Naive thymus-derived CD4-positive, alpha-beta T cell (primary cell): ENCODE data around the gene FAF1. TPM values are rescaled to one million over a fixed set of nuclear protein-coding genes. Genes with fewer than 3 reads are reported as not detected.
"Not testable (repeated sequence)": the region's sequence is repeated elsewhere in the genome, so short reads cannot be mapped to it uniquely, and the experiment has no call there.

Experiments used
- ATAC-seq: fragments of 150-1000 bp; cut with Tn5 transposase; 2 replicates; pipeline ENCODE4 v1.10.0; 2021; ENCODE audit warnings: mild to moderate bottlenecking, moderate library complexity
- CTCF ChIA-PET: fragments of 350-600 bp; sonication (Branson Sonifier 250); formaldehyde crosslinking; loops from one replicate; lab custom pipeline; 2021; ENCODE audit warnings: antibody characterized with exemption; lab: Charles Lee
- POLR2A ChIA-PET: fragments of 350-600 bp; sonication (Branson Sonifier 250); formaldehyde crosslinking; loops from one replicate; lab custom pipeline; 2021; ENCODE audit warnings: antibody characterized with exemption, inconsistent platforms; lab: Charles Lee
- DNase-seq, 9 donors: peaks; one replicate each; pipeline versions ENCODE4 v3.0.0 to v3.0.0-alpha.2; 2020 to 2022; ENCODE audit warnings: mixed read lengths in 1 of 9
- H3K27ac ChIP-seq: one replicate; pipeline ENCODE4 v1.7.0; 2013; ENCODE audit warnings: mild to moderate bottlenecking, low read depth, low read length, moderate library complexity
- H3K27me3 ChIP-seq, 2 donors: one replicate each; pipeline ENCODE4 v1.7.0; 2013; ENCODE audit warnings: low read length in 2 of 2, mild to moderate bottlenecking in 2 of 2, moderate library complexity in 2 of 2; ENCODE audit not compliant: control insufficient read depth in 2 of 2, insufficient read depth in 2 of 2
- H3K36me3 ChIP-seq, 3 experiments: 1 replicate in 2 of 3; 2 replicates in 1 of 3; pipeline ENCODE4 v1.7.0; 2013; ENCODE audit warnings: low read length in 3 of 3, mild to moderate bottlenecking in 3 of 3, moderate library complexity in 1 of 3; ENCODE audit not compliant: insufficient read depth in 3 of 3, control insufficient read depth in 2 of 3
- H3K4me1 ChIP-seq, 2 donors: one replicate each; pipeline ENCODE4 v1.7.0; 2013; ENCODE audit warnings: low read length in 2 of 2, mild to moderate bottlenecking in 2 of 2, moderate library complexity in 1 of 2; ENCODE audit not compliant: control insufficient read depth in 2 of 2, insufficient read depth in 2 of 2
- H3K4me3 ChIP-seq: 2 replicates; pipeline ENCODE4 v1.7.0; 2013; ENCODE audit warnings: mild to moderate bottlenecking, low read length
- H3K9me3 ChIP-seq, 3 experiments: 1 replicate in 2 of 3; 2 replicates in 1 of 3; pipeline ENCODE4 v1.7.0; 2013; ENCODE audit warnings: low read length in 3 of 3; ENCODE audit not compliant: control insufficient read depth in 2 of 3
- H3K27ac Mint-ChIP-seq, 9 donors: one replicate each; pipeline ENCODE4 v1.8.0; 2020 to 2022; ENCODE audit warnings: mixed read lengths in 9 of 9, mild to moderate bottlenecking in 8 of 9, moderate library complexity in 5 of 9, inconsistent platforms in 2 of 9
- H3K27me3 Mint-ChIP-seq, 5 donors: one replicate each; pipeline ENCODE4 v1.8.0; 2021 to 2022; ENCODE audit warnings: mixed read lengths in 5 of 5, mild to moderate bottlenecking in 1 of 5
- H3K36me3 Mint-ChIP-seq, 5 donors: one replicate each; pipeline ENCODE4 v1.8.0; 2020 to 2022; ENCODE audit warnings: mixed read lengths in 5 of 5, mild to moderate bottlenecking in 3 of 5, inconsistent platforms in 1 of 5
- H3K4me1 Mint-ChIP-seq, 7 donors: one replicate each; pipeline ENCODE4 v1.8.0; 2020 to 2022; ENCODE audit warnings: mixed read lengths in 7 of 7, mild to moderate bottlenecking in 3 of 7, inconsistent platforms in 1 of 7
- H3K4me3 Mint-ChIP-seq, 10 donors: one replicate each; pipeline ENCODE4 v1.8.0; 2020 to 2022; ENCODE audit warnings: mild to moderate bottlenecking in 10 of 10, mixed read lengths in 10 of 10, moderate library complexity in 6 of 10, inconsistent platforms in 2 of 10
- H3K9me3 Mint-ChIP-seq, 11 donors: one replicate each; pipeline ENCODE4 v1.8.0; 2020 to 2022; ENCODE audit warnings: mixed read lengths in 11 of 11, mild to moderate bottlenecking in 4 of 11, inconsistent platforms in 1 of 11, moderate library complexity in 1 of 11
- intact Hi-C, 2 donors: fragments of 100-400 bp; cut with micrococcal nuclease; formaldehyde crosslinking; loops; one replicate each; pipeline ENCODE4 v1.15.1; 2023
- polyA plus RNA-seq, 2 donors: library from polyadenylated mRNA; unstranded; fragments of 300-500 nt; fragmentation: Illumina TruSeq; gene quantifications; one replicate each; pipeline ENCODE4 v1.2.3, GENCODE V29; 2021
- total RNA-seq, 6 experiments: library from RNA in 5 of 6; stranded (reverse) in 5 of 6; gene quantifications; 1 replicate in 5 of 6; 2 replicates in 1 of 6; pipeline ENCODE4 v1.2.3 and lab custom pipeline; 2021 to 2026

FAF1 gene
- total and polyA plus RNA-seq, 7 experiments from 2014 or later: 36.9 to 66.6 (median 48.5) TPM

DNA sequence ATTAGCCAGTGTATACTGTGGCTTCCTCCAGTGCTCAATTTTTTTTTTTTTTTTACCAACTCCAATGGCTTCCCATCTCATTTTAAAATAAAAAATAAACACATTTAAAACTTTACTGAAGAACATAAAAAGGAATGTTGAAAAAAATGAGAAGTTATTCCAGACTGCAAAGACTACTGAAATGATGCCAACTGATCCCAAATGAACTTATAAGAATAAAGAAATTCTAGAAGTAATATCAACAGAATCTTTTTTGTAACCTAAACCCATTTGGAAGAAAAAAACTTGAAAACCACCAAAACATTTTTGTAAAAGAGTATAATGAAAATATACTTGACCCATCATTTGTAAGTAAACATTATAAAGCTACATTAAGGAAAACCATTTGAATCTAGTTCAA, 129.4 kb downstream of the FAF1 start:
- Histone ChIP-seq H3K27me3 (no peaks in the 10 kb centered on the region), H3K36me3 (no peaks in the 10 kb centered on the region), H3K4me1 (no peaks in the 10 kb centered on the region), H3K9me3 (no peaks in the 10 kb centered on the region), H3K27ac (no peak overlapping the region), H3K4me3 (no peak overlapping the region)
- DNase-seq (no peak), ATAC-seq (no peak)
- intact Hi-C loops: no loop called here
- H3K27ac Mint-ChIP-seq: no peak overlapping the region
- H3K4me1 Mint-ChIP-seq: peaks cover 2 to 38% (median 21%) of the 10 kb centered on the region in 7 donors
- POLR2A ChIA-PET: interaction anchor here (0.6 kb wide), 1 partner anchor 383 kb away, joined by 3 read pairs; no protein-coding TSS in a partner anchor
- peaks cover under 1 to 51% (median 41%) of the 10 kb centered on the region in 5 donors for H3K36me3 Mint-ChIP-seq
- H3K4me3 Mint-ChIP-seq: no peak overlapping the region
- H3K27me3 Mint-ChIP-seq: no peaks in the 10 kb centered on the region
- CTCF ChIA-PET: no interaction called here
- peaks cover 2 to 34% (median 5%) of the 10 kb centered on the region in 11 donors for H3K9me3 Mint-ChIP-seq

DNA sequence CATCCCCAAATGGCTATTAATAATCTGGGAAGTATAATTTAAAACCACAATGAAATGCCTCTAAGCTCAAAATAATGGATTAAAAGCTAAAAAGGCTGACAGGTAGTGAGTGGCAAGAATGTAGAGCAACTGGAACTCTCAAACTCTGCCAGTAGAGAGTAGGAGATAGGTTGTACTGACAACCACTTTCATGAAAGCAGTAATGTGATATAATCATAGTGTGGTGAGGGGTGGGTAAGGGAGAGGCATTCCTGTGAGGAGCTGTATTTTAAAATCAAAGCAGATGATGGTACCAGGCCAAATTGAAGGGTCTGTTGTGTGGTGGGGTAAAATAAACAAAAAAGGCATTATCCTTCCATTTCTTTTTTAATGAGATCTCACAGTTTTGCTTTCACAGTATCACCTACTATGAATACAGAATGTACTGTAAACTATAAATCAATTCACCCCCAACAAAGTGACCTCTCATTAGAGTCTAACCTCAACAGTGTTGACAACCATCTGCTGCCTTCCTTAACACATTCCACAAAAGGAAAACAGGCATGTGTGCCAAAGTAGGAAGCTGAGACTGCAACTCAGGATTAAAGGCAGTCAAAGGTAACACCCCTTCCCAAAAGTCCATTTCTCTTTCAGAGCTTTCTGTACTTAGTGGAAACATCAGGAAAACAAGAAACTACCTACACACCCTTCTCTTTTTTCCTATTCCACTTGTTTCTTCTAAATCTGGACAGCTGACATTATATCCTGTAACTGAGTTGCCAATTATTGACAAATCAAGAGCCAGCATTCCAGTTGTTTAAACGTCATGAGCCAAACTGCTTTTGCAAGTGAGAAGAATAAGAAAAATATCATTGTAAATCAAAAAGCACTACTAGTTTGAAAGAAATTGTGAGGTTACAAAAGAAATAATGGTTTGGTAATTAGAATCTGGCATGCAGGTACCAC, 130.8 kb downstream of the FAF1 start:
- ChIA-PET CTCF (no interaction called here), POLR2A (no interaction called here)

DNA sequence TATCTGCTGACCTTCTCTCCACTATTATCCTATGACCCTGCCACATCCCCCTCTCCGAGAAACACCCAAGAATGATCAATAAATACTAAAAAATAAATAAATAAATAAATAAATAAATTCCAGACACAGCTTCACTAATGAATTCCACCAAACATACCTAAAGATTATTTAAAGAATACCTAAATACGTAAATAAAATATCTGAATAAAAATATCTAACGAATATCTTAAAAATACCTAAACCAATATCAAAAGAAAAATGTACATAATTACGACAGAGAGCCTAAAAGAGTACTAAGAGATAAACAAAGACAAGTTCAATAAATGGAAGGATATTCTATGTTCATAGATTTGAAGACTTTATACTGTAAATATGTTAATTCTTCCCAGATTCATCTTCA, 132.5 kb downstream of the FAF1 start:
- no peaks in the 10 kb centered on the region for H3K27me3 ChIP-seq
- H3K9me3 ChIP-seq: no peaks in the 10 kb centered on the region
- Mint-ChIP-seq H3K36me3 (peaks cover 0 to 36% (median 24%) of the 10 kb centered on the region in 5 donors), H3K27me3 (no peaks in the 10 kb centered on the region), H3K9me3 (peaks cover 0 to 30% (median 2%) of the 10 kb centered on the region in 11 donors), H3K4me1 (peaks cover 0 to 40% (median 15%) of the 10 kb centered on the region in 7 donors), H3K4me3 (no peak overlapping the region), H3K27ac (no peak overlapping the region)
- DNase-seq: no peak
- ATAC-seq: no peak
- no peaks in the 10 kb centered on the region for H3K36me3 ChIP-seq
- CTCF ChIA-PET: no interaction called here
- no peak overlapping the region for H3K27ac ChIP-seq
- intact Hi-C loops: no loop called here
- H3K4me3 ChIP-seq: no peak overlapping the region
- POLR2A ChIA-PET: no interaction called here
- H3K4me1 ChIP-seq: no peaks in the 10 kb centered on the region

More for the DNA sequence above, 130.8 kb downstream of the FAF1 start:
- no peak overlapping the region for H3K27ac ChIP-seq
- Mint-ChIP-seq H3K27ac (no peak overlapping the region), H3K9me3 (peaks cover 0 to 30% (median 5%) of the 10 kb centered on the region in 11 donors), H3K4me3 (no peak overlapping the region), H3K4me1 (peaks cover 2 to 41% (median 20%) of the 10 kb centered on the region in 7 donors), H3K36me3 (peaks cover 0 to 42% (median 35%) of the 10 kb centered on the region in 5 donors), H3K27me3 (no peaks in the 10 kb centered on the region)
- no peaks in the 10 kb centered on the region for H3K9me3 ChIP-seq
- ATAC-seq (no peak), DNase-seq (no peak)
- no peak overlapping the region for H3K4me3 ChIP-seq
- H3K27me3 ChIP-seq: no peaks in the 10 kb centered on the region
- no peaks in the 10 kb centered on the region for H3K4me1 ChIP-seq
- intact Hi-C loops: no loop called here
- H3K36me3 ChIP-seq: no peaks in the 10 kb centered on the region

DNA sequence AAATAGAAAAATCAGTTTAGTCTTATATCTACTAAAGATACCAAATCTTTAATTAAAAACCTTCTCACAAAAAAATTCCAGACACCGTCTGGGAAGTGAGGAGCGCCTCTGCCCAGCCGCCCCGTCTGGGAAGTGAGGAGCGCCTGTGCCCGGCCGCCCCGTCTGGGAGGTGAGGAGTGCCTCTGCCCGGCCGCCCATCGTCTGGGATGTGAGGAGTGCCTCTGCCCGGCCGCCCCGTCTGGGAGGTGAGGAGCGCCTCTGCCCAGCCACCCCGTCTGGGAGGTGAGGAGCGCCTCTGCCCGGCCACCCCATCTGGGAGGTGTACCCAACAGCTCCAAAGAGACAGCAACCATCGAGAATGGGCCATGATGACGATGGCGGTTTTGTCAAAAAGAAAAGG, 133.3 kb downstream of the FAF1 start:
- H3K36me3 ChIP-seq, H3K27me3 Mint-ChIP-seq, intact Hi-C loops, H3K4me1 ChIP-seq, H3K4me3 Mint-ChIP-seq, DNase-seq, H3K27ac ChIP-seq, CTCF ChIA-PET, POLR2A ChIA-PET, H3K27me3 ChIP-seq, ATAC-seq, H3K4me3 ChIP-seq, H3K27ac Mint-ChIP-seq, H3K9me3 ChIP-seq: not testable (repeated sequence)
- peaks cover 0 to 40% (median 19%) of the 10 kb centered on the region in 7 donors for H3K4me1 Mint-ChIP-seq
- peaks cover 0 to 30% (median 2%) of the 10 kb centered on the region in 11 donors for H3K9me3 Mint-ChIP-seq
- peaks cover 0 to 33% (median 20%) of the 10 kb centered on the region in 5 donors for H3K36me3 Mint-ChIP-seq

DNA sequence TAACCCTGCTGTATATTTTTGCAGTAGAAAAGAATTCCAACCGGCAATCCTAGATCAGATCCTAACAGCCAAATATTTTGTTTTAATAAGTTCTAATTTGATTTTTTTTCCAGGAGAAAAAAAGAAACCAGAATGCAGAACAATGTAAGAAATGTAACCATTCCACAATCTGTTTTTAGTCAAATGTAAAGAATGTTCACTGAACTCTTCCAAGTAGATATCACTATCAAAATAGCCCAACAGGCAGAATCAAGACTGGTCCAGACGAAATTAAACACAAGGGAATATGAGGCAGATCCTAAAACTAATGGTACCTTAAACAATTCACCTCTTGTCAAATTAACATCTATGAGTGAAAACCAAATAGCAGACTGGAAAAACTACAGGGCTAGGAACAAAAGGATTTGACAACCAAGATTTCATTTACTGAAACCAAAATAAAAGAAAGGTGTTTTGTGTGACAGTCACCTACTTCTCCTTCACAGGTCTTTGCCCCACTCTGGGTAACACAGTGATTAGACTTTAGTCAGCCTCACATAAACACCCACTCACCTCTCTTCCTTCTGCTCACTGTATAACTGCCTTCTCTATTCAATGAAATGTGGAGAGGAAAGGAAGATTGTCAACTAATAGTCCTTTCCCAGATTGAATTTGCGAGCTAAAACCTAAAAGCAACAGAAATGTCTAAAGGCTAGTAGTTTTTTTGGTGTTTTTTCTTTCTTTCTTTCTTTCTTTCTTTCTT, 137.9 kb downstream of the FAF1 start:
- no peaks in the 10 kb centered on the region for H3K9me3 ChIP-seq
- CTCF ChIA-PET: interaction anchor here (0.6 kb wide), 1 partner anchor 357 kb away, joined by 3 read pairs; no protein-coding TSS in a partner anchor
- H3K36me3 Mint-ChIP-seq: peaks cover 1 to 33% (median 14%) of the 10 kb centered on the region in 5 donors
- H3K4me1 Mint-ChIP-seq: peaks cover 0 to 25% (median 14%) of the 10 kb centered on the region in 7 donors
- ATAC-seq: no peak
- no peaks in the 10 kb centered on the region for H3K27me3 ChIP-seq
- H3K4me3 Mint-ChIP-seq: no peak overlapping the region
- H3K4me3 ChIP-seq: no peak overlapping the region
- no peak for DNase-seq
- H3K4me1 ChIP-seq: no peaks in the 10 kb centered on the region
- H3K27me3 Mint-ChIP-seq: no peaks in the 10 kb centered on the region
- no peak overlapping the region for H3K27ac ChIP-seq
- peaks cover 0 to 14% (median 4%) of the 10 kb centered on the region in 11 donors for H3K9me3 Mint-ChIP-seq
- POLR2A ChIA-PET: interaction anchor here (0.7 kb wide), 1 partner anchor 491 kb away, joined by 3 read pairs; no protein-coding TSS in a partner anchor
- no peaks in the 10 kb centered on the region for H3K36me3 ChIP-seq
- intact Hi-C loops: no loop called here
- no peak overlapping the region for H3K27ac Mint-ChIP-seq

DNA sequence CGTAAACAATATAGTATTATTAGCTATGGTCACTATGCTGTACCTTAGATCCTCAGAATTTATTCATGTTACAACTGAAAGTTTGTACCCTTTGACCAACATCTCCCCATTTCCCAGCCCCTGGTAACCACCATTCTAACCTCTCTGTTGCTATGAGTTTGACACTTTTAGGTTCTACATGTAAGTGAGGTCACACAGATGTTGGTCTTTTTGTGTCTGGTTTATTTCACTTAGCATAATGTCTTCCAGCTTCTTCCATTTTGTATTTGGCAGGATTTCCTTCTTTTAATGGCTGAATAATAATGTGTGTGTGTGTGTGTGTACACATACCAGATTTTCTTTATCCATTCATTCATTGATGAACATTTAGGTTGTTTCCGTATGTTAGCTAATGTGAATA, 139.5 kb downstream of the FAF1 start:
- no peaks in the 10 kb centered on the region for H3K36me3 ChIP-seq
- Mint-ChIP-seq H3K27me3 (no peaks in the 10 kb centered on the region), H3K36me3 (peaks cover 1 to 38% (median 15%) of the 10 kb centered on the region in 5 donors), H3K9me3 (peaks cover 0 to 21% (median 8%) of the 10 kb centered on the region in 11 donors), H3K4me1 (peaks cover 0 to 25% (median 14%) of the 10 kb centered on the region in 7 donors), H3K27ac (no peak overlapping the region), H3K4me3 (no peak overlapping the region)
- no peaks in the 10 kb centered on the region for H3K9me3 ChIP-seq
- H3K4me1 ChIP-seq: no peaks in the 10 kb centered on the region
- CTCF ChIA-PET: no interaction called here
- intact Hi-C loops: no loop called here
- no peaks in the 10 kb centered on the region for H3K27me3 ChIP-seq
- no peak overlapping the region for H3K27ac ChIP-seq
- no peak for DNase-seq
- ATAC-seq: no peak
- POLR2A ChIA-PET: no interaction called here
- H3K4me3 ChIP-seq: no peak overlapping the region
